Type B pancreatic cell (in vitro differentiated cells): ENCODE results near the gene PDE6D. TPM values are rescaled to one million over a fixed set of nuclear protein-coding genes. Genes with fewer than 3 reads are reported as not detected.
A peak's percentile ranks its signal among the peaks of the same experiment; 100 is the strongest.

Source experiments
- DNase-seq: peaks from one replicate; pipeline ENCODE4 v3.0.0; 2021; ENCODE audit warnings: mixed read lengths; ENCODE audit not compliant: unreplicated experiment; ENCODE audit errors: extremely low spot score
- H3K27ac Mint-ChIP-seq: 2 replicates; pipeline ENCODE4 v1.8.0; 2021; ENCODE audit warnings: mild to moderate bottlenecking, mixed read lengths
- H3K27me3 Mint-ChIP-seq: 2 replicates; pipeline ENCODE4 v1.8.0; 2021; ENCODE audit warnings: mixed read lengths
- H3K36me3 Mint-ChIP-seq: 2 replicates; pipeline ENCODE4 v1.8.0; 2021; ENCODE audit warnings: mixed read lengths
- H3K4me1 Mint-ChIP-seq: one replicate; pipeline ENCODE4 v1.8.0; 2021; ENCODE audit warnings: mixed read lengths; ENCODE audit not compliant: unreplicated experiment
- H3K4me3 Mint-ChIP-seq: 2 replicates; pipeline ENCODE4 v1.8.0; 2021; ENCODE audit warnings: mild to moderate bottlenecking, mixed read lengths
- H3K9me3 Mint-ChIP-seq: 2 replicates; pipeline ENCODE4 v1.8.0; 2021; ENCODE audit warnings: mixed read lengths
- long read RNA-seq: library from polyadenylated mRNA; unstranded; transcript quantifications from one replicate; pipeline ENCODE4 v2.0.0, GENCODE V29; 2020
- total RNA-seq: library from RNA; stranded (reverse); gene quantifications from 2 replicates; pipeline ENCODE4 v1.2.1, GENCODE V29; 2021; ENCODE audit warnings: low replicate concordance
- TF ChIP-seq, protein P1 (sequence below): fragments of 200-600 bp; sonication (generic); conservative IDR thresholded peaks from 2 replicates; pipeline ENCODE4 v1.5.0; 2021; ENCODE audit warnings: antibody characterized with exemption, mild to moderate bottlenecking

Gene PDE6D
- total RNA-seq = 15.3 and 24.3 TPM in 2 replicates
- long read RNA-seq, transcript PDE6D-201 (5 exons, 1,175 nt) = major isoform, 46 of 54 reads
- long read RNA-seq, partial matches to known transcripts = 0 of 54 reads
- long read RNA-seq, other reads (novel, unspliced or antisense) = 2 of 54 reads

DNA sequence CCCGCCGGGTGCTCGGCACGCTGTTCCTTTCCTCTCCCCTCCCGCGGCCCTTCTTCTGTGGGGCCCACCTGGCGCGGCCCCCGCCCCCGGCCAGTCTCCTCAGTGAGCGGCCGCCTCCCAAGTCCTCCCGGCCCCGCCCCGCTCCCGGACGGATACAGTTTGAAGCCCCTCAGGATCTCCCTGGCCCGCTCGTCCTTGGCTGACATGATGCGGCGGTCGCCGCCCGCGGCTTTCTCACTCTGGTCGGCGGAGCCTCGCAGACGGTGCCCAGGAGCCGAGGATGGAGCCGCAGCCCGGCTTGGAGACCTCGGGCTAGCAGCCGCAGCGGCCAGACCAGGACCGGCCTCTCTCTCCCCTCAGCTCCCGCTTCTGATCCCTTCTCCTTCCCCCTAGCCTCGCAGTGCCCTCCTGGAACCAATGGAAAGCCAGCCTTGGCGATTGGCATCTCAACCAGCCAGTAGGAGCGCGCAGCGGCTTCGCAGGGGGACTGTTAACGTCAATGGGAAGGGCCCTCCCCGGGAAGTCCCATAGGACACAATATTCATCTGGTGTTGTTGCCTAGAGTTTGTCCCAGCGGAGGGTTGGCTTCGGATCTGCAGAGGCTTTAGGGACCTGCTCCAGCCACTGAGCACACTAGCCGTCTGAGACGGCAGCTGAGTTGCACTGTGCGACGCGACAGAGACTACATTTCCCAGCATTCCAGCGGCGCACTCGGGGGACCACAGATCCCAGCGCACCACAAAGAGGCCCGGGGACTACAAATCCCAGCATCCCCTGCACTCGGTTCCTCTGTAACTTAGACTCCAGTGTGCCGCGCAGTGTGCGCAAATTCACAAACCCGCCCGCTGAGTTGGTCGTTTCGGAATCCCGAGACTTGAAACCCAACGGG lies at the start of gene PDE6D:
TSS of gene PDE6D (minus strand) at position 374 of the 889 bp plus-strand sequence. CDS start at position 206, 168 bp downstream.
- Mint-ChIP-seq H3K27ac (peak within 1 kb of the TSS; percentile 94), H3K4me3 (peak within 1 kb of the TSS; percentile 98), H3K36me3 (no peaks in the 10 kb centered on the region), H3K4me1 (peaks cover 35% of the 10 kb centered on the region), H3K27me3 (peaks cover 6% of the 10 kb centered on the region), H3K9me3 (no peaks in the 10 kb centered on the region)
- TF ChIP-seq, protein P1, sequence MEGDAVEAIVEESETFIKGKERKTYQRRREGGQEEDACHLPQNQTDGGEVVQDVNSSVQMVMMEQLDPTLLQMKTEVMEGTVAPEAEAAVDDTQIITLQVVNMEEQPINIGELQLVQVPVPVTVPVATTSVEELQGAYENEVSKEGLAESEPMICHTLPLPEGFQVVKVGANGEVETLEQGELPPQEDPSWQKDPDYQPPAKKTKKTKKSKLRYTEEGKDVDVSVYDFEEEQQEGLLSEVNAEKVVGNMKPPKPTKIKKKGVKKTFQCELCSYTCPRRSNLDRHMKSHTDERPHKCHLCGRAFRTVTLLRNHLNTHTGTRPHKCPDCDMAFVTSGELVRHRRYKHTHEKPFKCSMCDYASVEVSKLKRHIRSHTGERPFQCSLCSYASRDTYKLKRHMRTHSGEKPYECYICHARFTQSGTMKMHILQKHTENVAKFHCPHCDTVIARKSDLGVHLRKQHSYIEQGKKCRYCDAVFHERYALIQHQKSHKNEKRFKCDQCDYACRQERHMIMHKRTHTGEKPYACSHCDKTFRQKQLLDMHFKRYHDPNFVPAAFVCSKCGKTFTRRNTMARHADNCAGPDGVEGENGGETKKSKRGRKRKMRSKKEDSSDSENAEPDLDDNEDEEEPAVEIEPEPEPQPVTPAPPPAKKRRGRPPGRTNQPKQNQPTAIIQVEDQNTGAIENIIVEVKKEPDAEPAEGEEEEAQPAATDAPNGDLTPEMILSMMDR = no peak
- DNase-seq = peak; percentile 97

DNA sequence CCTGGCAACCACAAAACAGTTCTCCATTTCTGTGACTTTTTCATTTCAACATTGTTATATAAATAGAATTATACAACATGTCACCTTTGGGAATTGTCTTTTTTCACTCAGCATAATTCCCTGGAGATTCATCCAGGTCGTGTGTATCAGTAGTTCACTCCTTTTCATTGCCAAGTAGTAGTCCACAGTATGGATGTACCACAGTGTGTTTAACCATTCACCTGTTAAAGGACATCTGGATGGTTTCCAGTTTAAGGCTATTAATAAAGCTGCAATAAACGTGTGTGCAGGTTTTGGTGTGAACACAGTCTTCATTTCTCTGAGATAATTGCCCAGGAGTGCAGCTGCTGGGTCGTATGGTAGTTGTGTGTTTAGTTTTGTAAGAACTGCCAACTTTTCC lies 40.8 kb upstream of the PDE6D start:
- Mint-ChIP-seq H3K27me3 (peaks cover 2% of the 10 kb centered on the region), H3K27ac (no peak overlapping the region), H3K36me3 (no peaks in the 10 kb centered on the region), H3K4me3 (no peak overlapping the region), H3K4me1 (no peaks in the 10 kb centered on the region), H3K9me3 (no peaks in the 10 kb centered on the region)
- no peak for DNase-seq
- TF ChIP-seq, protein P1 = no peak

DNA sequence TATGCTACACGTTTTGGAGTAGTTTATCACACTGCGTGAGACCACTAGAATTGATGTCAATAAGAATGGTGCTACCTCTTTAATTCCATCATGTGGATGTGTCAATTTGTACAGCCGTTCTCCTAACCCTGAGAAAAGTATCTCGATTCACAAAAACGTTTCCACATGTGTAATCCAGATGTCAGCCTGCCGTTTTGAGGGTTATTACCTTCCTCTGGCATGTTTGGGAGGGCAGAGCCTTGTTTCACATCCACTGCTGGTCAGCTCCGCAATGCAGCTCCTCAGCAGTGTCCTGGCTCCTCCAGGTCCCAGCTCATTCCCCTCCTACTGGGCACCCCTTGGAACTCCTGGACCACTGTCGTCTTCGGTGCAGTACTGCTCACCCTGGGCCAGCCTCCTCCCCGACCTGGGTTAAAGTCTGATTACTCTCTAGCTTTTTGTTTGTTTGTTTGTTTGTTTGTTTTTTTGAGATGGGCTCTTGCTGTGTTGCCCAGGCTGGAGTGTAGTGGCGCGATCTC lies 39.8 kb upstream of the PDE6D start:
- Mint-ChIP-seq H3K4me3 (no peak overlapping the region), H3K27me3 (peaks cover 2% of the 10 kb centered on the region)

DNA sequence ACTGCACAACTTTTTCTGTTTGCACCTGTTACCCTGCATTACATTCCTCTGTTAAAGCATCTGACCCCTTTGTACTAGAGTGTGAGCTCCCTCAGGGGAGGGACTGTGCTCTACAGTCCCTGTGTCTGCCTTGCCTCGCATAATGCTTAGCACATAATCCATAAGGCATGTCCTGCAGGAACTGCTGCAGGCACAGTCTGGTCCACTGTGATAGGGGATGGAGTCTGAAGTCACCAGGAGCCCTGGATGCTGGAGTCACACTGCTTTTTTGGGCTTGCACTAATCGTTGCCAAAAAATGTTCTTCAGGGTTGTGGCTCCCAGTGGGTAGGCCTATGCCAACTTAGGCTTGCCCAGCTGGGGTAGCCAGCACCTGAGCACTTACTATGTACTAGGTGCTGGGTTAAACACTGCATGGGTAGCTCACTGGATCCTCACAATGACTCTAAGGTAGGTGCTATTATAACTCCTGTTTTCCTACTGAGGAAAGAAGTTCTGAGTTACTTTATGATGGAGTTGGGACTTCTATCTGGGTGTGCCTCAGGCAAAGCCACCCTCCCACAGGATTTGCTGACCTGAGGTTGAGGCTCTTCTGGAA lies 38.5 kb upstream of the PDE6D start:
- H3K27me3 Mint-ChIP-seq = peaks cover 2% of the 10 kb centered on the region
- no peaks in the 10 kb centered on the region for H3K4me1 Mint-ChIP-seq
- TF ChIP-seq, protein P1 = no peak
- H3K27ac Mint-ChIP-seq = no peak overlapping the region
- no peak for DNase-seq
- peaks cover 4% of the 10 kb centered on the region for H3K9me3 Mint-ChIP-seq
- H3K4me3 Mint-ChIP-seq = no peak overlapping the region
- peaks cover 11% of the 10 kb centered on the region for H3K36me3 Mint-ChIP-seq

More for the DNA sequence above, 39.8 kb upstream of the PDE6D start:
- TF ChIP-seq, protein P1 = no peak
- Mint-ChIP-seq H3K9me3 (peaks cover 4% of the 10 kb centered on the region), H3K27ac (no peak overlapping the region), H3K4me1 (no peaks in the 10 kb centered on the region), H3K36me3 (peaks cover 6% of the 10 kb centered on the region)
- no peak for DNase-seq

DNA sequence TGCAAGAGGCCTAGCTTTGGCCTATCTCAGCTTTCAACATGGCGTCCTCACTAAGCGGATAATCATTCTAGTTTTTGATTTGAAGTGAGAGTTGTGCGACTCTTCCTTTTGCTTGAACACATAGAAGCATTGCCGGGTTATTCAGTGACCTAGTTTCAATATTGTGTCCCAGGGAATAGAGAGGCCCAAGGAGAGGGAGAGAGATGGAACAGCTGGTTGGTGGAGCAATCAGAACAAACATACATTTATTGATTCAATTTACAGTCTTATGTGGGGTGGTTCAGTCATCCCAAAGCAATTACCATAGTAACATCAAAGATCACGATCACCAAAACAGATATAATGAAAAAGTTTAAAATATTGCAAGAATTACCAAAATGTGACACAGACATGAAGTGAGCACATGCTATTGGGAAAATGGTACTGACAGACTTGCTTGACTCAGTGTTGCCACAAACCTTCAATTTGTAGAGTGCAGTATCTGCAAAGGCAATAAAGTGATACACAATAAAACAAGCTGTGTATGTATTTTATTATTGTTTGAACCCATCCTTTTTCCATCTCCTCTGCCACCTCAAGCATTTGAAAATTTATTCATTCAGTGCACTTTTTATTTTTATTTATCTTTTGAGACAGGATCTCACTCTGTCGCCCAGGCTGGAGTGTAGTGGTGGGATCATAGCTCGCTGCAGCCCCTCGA lies 35.4 kb upstream of the PDE6D start:
- Mint-ChIP-seq H3K36me3 (peaks cover 22% of the 10 kb centered on the region), H3K9me3 (peaks cover 7% of the 10 kb centered on the region), H3K27ac (no peak overlapping the region), H3K4me1 (no peaks in the 10 kb centered on the region), H3K4me3 (no peak overlapping the region), H3K27me3 (peaks cover 2% of the 10 kb centered on the region)
- TF ChIP-seq, protein P1 = no peak
- no peak for DNase-seq
